Right atrium auricular region (tissue), 2 donors: Measurements from ENCODE around the gene HOXD3. TPM values are rescaled to one million over a fixed set of nuclear protein-coding genes. Genes with fewer than 3 reads are reported as not detected.

Experiments used
- DNase-seq: peaks from one replicate; pipeline ENCODE4 v3.0.0-alpha.2; 2019; ENCODE audit warnings: low spot score
- H3K27ac ChIP-seq, 2 donors: fragments of 200-600 bp; sonication (generic); 1 replicate in 1 of 2; 2 replicates in 1 of 2; pipeline ENCODE4 v1.5.1; 2016 to 2019
- H3K27me3 ChIP-seq, 2 donors: fragments of 200-600 bp; sonication (generic); one replicate each; pipeline versions ENCODE4 v1.5.1 to v1.6.0; 2017 to 2019
- H3K36me3 ChIP-seq: fragments of 200-600 bp; sonication (generic); one replicate; pipeline ENCODE4 v1.5.1; 2016
- H3K4me1 ChIP-seq, 2 donors: fragments of 200-600 bp; sonication (generic); one replicate each; pipeline versions ENCODE4 v1.5.1 to v1.6.0; 2017 to 2019
- H3K4me3 ChIP-seq, 2 donors: fragments of 200-600 bp; sonication (generic); 1 replicate in 1 of 2; 2 replicates in 1 of 2; pipeline ENCODE4 v1.5.1; 2017 to 2019; ENCODE audit warnings: mild to moderate bottlenecking in 1 of 2, moderate library complexity in 1 of 2
- H3K9me3 ChIP-seq, 2 donors: fragments of 200-600 bp; sonication (generic); one replicate each; pipeline ENCODE4 v1.5.1; 2019
- total RNA-seq, 2 donors: library from RNA; depleted of rRNA; stranded (reverse); fragments of >200 nt; gene quantifications; one replicate each; pipeline ENCODE4 v1.1.0, GENCODE V29; 2016
- TF ChIP-seq, protein P1 (sequence below), 2 donors: fragments of 200-600 bp; sonication (generic); IDR thresholded peaks; one replicate each; pipeline ENCODE4 v1.5.1; 2019; ENCODE audit warnings: antibody characterized with exemption in 2 of 2

Gene HOXD3
- total RNA-seq, 2 donors from 2014 or later, result not detected

DNA sequence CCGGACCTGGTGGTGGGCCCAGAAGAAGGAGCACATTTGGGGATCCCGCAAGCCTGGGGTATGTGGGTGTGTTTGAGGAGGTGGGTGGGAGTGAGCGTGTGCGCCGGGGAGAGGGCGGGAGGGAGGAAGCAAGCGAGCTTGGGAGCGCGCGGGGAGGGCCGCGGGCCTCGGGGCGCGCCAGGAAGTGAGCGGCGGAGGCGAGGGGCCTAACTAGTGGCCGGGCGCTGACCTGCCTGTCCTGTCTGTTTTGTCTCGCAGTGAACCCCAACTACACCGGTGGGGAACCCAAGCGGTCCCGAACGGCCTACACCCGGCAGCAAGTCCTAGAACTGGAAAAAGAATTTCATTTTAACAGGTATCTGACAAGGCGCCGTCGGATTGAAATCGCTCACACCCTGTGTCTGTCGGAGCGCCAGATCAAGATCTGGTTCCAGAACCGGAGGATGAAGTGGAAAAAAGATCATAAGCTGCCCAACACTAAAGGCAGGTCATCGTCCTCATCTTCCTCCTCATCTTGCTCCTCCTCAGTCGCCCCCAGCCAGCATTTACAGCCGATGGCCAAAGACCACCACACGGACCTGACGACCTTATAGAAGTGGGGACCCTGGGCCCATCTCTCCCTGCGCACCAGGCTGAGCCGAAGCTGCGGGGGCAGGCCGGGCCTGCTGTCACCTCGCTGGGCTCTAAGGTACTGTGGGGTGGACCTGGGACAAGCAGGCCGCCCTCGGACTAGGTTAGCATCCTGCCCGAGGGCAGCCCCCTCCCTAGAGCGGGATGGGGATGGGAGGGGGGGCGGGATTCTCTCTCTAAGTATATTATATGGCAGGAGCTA, 4.5 kb upstream of the HOXD3 start:
- Histone ChIP-seq H3K9me3 (no peaks in the 10 kb centered on the region), H3K36me3 (no peaks in the 10 kb centered on the region), H3K27me3 (peaks cover 49 to 52% of the 10 kb centered on the region in 2 donors), H3K4me1 (peaks cover 0 to 18% of the 10 kb centered on the region in 2 donors), H3K27ac (no peak overlapping the region), H3K4me3 (no peak overlapping the region)
- DNase-seq, result no peak
- TF ChIP-seq, protein P1, sequence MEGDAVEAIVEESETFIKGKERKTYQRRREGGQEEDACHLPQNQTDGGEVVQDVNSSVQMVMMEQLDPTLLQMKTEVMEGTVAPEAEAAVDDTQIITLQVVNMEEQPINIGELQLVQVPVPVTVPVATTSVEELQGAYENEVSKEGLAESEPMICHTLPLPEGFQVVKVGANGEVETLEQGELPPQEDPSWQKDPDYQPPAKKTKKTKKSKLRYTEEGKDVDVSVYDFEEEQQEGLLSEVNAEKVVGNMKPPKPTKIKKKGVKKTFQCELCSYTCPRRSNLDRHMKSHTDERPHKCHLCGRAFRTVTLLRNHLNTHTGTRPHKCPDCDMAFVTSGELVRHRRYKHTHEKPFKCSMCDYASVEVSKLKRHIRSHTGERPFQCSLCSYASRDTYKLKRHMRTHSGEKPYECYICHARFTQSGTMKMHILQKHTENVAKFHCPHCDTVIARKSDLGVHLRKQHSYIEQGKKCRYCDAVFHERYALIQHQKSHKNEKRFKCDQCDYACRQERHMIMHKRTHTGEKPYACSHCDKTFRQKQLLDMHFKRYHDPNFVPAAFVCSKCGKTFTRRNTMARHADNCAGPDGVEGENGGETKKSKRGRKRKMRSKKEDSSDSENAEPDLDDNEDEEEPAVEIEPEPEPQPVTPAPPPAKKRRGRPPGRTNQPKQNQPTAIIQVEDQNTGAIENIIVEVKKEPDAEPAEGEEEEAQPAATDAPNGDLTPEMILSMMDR (IDR thresholded peaks at IDR 0.05), result no peak

DNA sequence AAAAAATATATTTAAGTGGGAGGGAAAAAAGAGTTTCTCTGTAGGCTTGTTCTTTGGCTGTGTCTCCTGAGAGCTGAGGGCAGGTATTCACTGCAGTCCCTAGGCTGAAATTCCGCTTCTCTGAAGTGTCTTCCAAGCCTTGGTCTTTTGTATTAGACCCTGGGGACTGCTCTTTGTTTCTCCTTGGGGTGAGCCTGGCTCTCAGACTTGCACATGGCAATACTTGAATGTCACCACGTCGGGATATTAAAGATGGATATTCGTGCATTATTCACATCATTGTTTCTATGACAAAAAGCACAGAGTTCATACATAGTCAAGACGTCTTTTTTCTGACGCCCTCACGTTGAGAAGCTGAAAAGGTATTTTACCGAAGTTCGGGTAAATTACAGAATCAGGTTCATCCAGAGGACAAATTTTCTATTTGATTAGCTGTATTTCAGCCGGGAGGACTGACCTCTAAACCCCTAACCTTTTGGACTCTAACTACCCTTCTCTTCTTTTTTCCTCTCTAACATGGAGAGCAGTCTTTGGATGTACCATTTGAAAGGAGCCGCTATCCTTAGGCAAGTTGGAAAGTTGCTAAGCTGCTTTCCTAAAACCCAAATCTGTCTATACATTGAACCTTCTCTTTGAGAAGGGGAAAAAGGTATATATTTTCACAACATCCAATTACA, 2.4 kb upstream of the HOXD3 start:
- H3K27me3 ChIP-seq, result peaks cover 46 to 52% of the 10 kb centered on the region in 2 donors
- TF ChIP-seq, protein P1 (IDR thresholded peaks at IDR 0.05), result no peak
- H3K4me1 ChIP-seq, result peaks cover 0 to 34% of the 10 kb centered on the region in 2 donors

DNA sequence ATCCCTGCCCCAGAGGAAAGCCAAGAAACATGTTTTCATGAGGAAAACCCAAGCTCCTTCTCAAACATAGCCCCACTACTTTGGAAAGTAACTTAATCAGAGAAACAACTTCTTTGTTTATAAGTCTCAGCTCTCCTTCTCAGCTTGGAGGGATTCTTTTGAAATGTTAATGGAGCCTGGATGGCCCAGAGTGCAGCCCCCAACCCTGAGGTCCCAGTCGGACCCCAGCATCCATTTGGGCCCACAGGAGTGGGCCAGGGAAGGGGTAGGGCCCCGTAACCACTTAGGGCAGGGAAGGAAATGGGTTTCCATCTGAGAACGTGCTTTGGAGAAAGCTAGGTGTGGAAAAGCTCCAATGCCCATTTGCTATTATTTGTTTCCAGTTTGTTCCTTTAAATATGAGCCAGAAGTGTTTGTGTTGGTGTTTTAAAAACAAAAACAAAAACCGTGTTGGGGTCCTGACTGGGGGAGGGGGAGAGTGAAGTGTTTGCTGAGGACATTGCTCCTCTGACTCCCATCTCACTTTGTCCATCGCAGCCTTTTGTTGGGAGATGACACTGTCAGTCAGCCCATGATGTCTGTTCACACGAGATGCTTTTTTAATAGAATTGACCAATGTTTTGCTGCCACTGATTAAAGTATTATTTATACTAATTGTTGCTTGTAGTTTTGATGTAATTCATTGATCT, 1.6 kb upstream of the HOXD3 start:
- Histone ChIP-seq H3K27ac (no peak overlapping the region), H3K36me3 (no peaks in the 10 kb centered on the region), H3K27me3 (peaks cover 54 to 56% of the 10 kb centered on the region in 2 donors), H3K4me1 (peaks cover 0 to 42% of the 10 kb centered on the region in 2 donors), H3K9me3 (no peaks in the 10 kb centered on the region), H3K4me3 (no peak overlapping the region)
- TF ChIP-seq, protein P1 (IDR thresholded peaks at IDR 0.05), result no peak
- DNase-seq, result no peak

More for the DNA sequence above, 2.4 kb upstream of the HOXD3 start:
- Histone ChIP-seq H3K27ac (no peak overlapping the region), H3K4me3 (no peak overlapping the region), H3K9me3 (no peaks in the 10 kb centered on the region), H3K36me3 (no peaks in the 10 kb centered on the region)
- DNase-seq, result no peak

DNA sequence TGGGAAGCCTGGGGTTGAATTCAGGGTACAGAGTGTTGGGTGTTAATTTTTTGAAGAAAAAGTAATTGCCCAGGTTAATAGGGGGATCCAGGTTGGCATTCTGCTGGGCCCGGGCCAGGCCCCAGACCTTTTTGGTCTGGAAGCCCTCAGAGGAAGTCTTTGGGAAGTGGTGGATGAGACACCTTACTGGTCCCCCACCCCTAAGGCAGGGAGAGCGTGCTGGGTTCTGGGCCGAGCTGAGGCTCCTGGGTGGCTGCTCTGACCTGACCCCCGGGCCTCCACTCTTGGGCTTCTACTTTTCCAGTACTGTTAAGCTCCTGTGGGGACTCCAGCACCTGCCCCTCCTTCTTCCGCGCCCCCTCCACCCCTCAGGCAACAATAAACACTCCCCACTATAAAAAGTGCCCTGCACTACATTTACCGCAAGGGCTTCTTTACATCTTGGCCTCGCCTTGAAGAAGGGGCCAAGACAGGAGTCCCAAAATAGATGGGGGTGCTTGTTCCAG, 753 bp upstream of the HOXD3 start:
- H3K9me3 ChIP-seq, result no peaks in the 10 kb centered on the region
- no peak for DNase-seq
- H3K27ac ChIP-seq, result no peak overlapping the region
- H3K27me3 ChIP-seq, result peaks cover 51 to 65% of the 10 kb centered on the region in 2 donors
- TF ChIP-seq, protein P1 (IDR thresholded peaks at IDR 0.05), result no peak
- no peak overlapping the region for H3K4me3 ChIP-seq
- H3K4me1 ChIP-seq, result peaks cover 0 to 49% of the 10 kb centered on the region in 2 donors
- H3K36me3 ChIP-seq, result no peaks in the 10 kb centered on the region

DNA sequence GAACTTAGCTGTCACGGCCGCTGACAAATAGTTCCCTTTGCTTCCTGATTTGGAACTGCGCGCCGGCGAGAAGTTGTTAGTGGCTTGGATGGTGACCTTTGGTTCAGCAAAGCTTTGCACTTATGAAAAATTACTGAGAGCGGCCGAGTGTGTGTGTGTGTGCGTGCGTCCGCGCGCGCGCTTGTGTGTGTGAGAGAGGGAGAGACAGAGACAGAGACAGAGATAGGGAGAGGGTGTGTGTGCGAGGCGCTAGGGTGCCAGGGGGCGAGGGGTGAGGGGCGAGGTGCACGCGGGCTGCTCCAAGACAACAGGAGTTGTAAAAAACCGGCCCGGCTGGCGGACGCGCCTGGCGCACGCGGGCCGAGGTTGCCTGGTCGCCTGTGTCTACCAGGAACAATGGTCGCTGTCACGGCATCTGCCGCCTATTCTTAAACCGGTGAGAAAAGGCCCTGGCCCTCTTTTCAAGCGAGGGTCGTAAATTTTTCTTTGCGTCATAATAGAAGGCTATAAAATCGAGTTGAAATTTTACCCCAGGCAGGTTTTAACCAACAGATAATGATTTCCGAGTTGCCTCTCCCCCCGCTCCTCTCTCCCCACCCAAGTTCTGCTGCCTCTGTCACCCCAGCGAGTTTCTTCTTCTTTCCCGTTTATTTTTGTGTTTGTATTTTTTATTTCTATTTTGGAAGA, 535 bp downstream of the HOXD3 start:
- peaks cover 51 to 67% of the 10 kb centered on the region in 2 donors for H3K27me3 ChIP-seq
- no peak for DNase-seq
- peaks cover 0 to 47% of the 10 kb centered on the region in 2 donors for H3K4me1 ChIP-seq
- no peaks in the 10 kb centered on the region for H3K36me3 ChIP-seq
- H3K9me3 ChIP-seq, result no peaks in the 10 kb centered on the region
- peak overlapping the region in 1 of 2 donors; percentile 7 for H3K4me3 ChIP-seq
- no peak overlapping the region for H3K27ac ChIP-seq
- TF ChIP-seq, protein P1 (IDR thresholded peaks at IDR 0.05), result no peak
